Measurements from ENCODE around the gene TUBA1A.
"Not testable (repeated sequence)": the region's sequence is repeated elsewhere in the genome, so short reads cannot be mapped to it uniquely, and the experiment has no call there.

TUBA1A gene

DNA sequence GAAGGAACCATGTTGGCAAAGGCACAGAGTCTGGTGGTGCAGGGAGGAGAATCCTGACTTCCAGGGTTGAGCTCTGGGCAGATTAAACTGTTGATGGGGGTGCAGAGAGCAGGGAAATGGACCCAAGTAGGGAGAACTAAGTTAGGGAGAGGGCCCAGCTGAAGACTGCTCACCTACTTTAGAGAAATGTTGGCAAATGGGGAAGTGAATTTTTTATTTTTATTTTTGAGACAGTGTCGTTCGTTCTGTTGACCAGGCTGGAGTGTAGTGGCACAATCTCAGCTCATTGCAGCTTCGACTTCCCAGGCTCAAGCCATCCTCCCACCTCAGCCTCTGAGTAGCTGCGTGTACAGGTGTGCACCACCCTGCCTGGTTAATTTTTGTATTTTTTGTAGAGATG is 32.1 kb upstream of the TUBA1A start:
- no peak overlapping the region for H3K4me3 ChIP-seq (ENCODE audit: low read depth, low read length)
- no peak for DNase-seq (ENCODE audit: low read depth)
- TF ChIP-seq, protein P1, sequence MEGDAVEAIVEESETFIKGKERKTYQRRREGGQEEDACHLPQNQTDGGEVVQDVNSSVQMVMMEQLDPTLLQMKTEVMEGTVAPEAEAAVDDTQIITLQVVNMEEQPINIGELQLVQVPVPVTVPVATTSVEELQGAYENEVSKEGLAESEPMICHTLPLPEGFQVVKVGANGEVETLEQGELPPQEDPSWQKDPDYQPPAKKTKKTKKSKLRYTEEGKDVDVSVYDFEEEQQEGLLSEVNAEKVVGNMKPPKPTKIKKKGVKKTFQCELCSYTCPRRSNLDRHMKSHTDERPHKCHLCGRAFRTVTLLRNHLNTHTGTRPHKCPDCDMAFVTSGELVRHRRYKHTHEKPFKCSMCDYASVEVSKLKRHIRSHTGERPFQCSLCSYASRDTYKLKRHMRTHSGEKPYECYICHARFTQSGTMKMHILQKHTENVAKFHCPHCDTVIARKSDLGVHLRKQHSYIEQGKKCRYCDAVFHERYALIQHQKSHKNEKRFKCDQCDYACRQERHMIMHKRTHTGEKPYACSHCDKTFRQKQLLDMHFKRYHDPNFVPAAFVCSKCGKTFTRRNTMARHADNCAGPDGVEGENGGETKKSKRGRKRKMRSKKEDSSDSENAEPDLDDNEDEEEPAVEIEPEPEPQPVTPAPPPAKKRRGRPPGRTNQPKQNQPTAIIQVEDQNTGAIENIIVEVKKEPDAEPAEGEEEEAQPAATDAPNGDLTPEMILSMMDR (conservative IDR thresholded peaks at IDR 0.05; ENCODE audit: low read depth, low read length): no peak

DNA sequence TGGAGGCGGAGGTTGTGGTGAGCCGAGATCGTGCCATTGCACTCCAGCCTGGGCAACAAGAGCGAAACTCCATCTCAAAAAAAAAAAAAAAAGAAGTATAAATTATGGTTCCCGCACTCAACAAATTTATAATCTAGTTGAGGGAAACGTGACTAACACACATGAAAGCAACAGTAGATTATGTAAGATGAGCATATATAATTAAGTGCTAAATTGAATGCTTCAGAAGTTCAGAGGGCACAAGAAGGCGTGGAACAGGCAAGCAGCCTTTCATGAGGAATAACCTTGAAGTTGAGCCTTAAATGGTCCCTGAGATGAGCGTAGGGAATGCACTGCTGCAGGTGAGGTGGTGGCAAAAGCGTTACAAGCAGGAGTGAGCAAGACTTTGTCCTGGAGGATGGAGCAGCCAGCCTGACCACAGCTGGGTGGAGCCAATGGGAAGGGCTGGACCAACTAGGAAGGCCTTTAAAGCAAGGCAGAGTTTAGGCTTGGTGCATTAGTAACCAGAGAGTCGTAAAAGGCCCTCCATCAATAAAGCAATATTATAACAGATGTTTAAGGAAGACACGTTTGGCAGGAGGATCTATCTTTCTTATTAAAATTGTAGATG is 30.6 kb upstream of the TUBA1A start:
- TF ChIP-seq, protein P1 (conservative IDR thresholded peaks at IDR 0.05; ENCODE audit: low read depth, low read length): no peak
- no peak for DNase-seq (ENCODE audit: low read depth)
- no peak overlapping the region for H3K4me3 ChIP-seq (ENCODE audit: low read depth, low read length)

DNA sequence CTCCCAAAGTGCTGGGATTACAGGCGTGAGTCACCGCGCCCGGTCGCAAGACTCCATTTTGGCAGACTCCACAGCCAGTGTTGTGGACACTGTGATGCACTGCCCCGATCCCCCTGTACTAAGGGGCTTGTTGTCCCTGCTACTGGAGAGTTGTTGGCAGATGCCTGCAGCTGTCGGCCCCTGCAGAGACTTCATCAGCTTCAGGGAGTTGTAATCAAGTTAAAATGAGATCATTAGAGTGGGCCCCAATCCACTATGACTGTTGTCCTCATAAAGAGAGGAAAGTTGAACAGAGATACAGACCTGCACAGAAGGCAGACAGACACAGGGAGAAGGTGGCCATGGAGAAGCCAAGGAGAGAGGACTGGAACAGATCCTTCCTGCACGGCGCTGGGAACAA is 23.7 kb upstream of the TUBA1A start:
- no peak for DNase-seq (ENCODE audit: low read depth)
- no peak overlapping the region for H3K4me3 ChIP-seq (ENCODE audit: low read depth, low read length)
- TF ChIP-seq, protein P1 (conservative IDR thresholded peaks at IDR 0.05; ENCODE audit: low read depth, low read length): no peak

DNA sequence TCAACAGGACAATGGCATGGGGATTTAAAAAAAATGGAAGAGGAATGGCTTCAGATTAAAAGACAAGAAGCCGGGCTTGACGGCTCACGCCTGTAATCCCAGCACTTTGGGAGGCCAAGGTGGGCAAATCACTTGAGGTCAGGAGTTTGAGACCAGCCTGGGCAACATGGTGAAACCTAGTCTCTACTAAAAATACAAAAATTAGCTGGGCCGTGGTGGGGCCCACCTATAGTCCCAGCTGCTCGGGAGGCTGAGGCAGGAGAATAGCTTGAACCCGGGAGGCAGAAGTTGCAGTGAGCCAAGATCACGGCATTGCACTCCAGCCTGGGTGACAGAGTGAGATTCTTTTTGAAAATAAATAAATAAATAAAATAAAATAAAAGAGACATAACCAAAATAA is 21.8 kb upstream of the TUBA1A start:
- not testable (repeated sequence) for DNase-seq (ENCODE audit: low read depth); H3K4me3 ChIP-seq (ENCODE audit: low read depth, low read length)

DNA sequence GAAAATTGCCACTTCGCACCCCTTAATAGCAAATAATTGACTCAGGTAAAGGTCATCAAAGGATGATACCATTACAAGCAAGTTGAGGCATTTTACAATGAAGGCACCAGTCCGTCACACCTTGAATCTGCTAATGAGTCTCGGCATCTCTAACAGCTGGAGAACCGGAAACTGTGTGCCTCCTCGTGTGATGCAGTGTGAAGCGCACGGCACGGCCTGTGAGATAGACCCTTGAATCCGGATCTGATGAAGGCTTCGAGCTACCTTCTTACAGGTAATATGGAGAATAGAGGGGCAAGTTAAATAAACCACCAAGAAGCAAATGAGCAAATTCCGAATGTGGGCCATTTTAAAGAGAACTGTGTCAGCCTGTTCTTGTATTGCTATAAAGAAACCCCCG is 19.8 kb upstream of the TUBA1A start:
- H3K4me3 ChIP-seq (ENCODE audit: low read depth, low read length): no peak overlapping the region
- no peak for DNase-seq (ENCODE audit: low read depth)
- TF ChIP-seq, protein P1 (conservative IDR thresholded peaks at IDR 0.05; ENCODE audit: low read depth, low read length): no peak

DNA sequence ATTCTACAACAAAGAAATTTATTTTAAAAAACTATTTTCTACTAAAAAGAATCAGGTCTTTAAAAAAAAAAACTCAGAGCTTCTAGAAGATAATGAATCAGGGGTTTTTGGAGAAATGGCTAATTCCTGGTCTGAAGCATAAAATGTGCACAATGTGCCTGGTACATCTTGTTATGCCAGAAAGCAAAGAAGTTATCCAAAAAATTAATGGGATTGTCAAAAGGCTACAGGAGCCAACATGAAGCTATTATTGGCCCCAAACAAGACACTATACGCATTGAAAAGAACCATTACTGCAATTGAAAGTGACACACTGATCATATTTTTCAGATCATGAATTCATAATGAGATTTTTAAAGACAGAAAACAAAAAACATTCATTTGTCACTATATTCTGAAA is 19.3 kb upstream of the TUBA1A start:
- DNase-seq (ENCODE audit: low read depth): no peak
- H3K4me3 ChIP-seq (ENCODE audit: low read depth, low read length): no peak overlapping the region
- TF ChIP-seq, protein P1 (conservative IDR thresholded peaks at IDR 0.05; ENCODE audit: low read depth, low read length): no peak

DNA sequence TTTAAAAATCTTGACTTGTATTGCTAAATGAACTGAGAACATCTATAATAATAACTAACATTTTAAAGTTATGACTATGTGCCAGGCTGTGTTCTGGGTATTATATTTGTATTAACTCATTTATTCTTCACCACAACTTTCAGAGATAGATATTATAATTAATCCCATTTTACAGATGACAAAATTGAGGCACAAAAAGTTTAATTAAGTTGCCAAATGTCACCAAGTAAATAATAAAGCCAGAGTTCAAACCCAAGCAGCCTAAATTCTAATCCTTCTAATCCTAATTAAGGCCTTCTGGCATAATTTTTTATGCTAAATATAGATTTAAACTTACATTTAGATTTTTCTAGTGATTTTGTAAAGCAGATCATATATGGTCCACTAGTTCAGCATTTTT is 17.5 kb upstream of the TUBA1A start:
- TF ChIP-seq, protein P1 (conservative IDR thresholded peaks at IDR 0.05; ENCODE audit: low read depth, low read length): no peak
- DNase-seq (ENCODE audit: low read depth): no peak
- H3K4me3 ChIP-seq (ENCODE audit: low read depth, low read length): no peak overlapping the region
